ENCODE results near the gene EMC10.
"Not testable (repeated sequence)": the region's sequence is repeated elsewhere in the genome, so short reads cannot be mapped to it uniquely, and the experiment has no call there.

The EMC10 gene

DNA sequence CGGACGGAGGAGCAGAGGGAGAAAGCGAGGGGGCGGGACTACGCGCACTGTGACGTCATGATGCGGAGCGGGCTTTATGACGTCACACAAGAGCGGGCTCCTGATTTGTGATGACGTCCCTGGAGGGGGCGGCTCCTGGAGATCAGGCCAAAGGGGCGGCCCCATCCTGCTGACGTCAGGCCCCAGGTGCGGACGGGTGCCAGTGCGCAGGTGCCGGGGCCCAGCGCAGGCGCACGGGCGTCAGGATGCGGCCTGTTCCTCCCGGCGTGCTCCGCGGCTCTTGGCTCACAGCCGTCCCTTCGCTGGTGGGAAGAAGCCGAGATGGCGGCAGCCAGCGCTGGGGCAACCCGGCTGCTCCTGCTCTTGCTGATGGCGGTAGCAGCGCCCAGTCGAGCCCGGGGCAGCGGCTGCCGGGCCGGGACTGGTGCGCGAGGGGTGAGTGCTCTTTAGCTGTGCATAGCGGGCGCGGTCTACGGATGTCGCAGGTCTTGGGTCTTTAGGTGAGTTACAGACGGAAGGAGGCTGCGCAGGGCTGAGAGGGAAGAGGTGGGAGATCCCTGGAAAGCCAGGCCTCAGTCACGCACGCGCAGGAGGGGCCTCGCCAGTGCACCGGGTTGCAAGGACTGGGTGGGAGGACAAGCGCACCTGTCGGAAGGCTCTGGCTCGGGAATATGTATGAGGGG is at the start of gene EMC10, which contains the start of gene GARIN5A:
TSS of gene EMC10 (plus strand) at position 284 of the 683 bp plus-strand sequence. CDS start at position 322, 38 bp downstream.
TSS of gene GARIN5A (minus strand) at position 625 of the 683 bp plus-strand sequence. CDS start at position 165, 460 bp downstream.
- in situ Hi-C loops (cut with MboI; ENCODE audit: low pct_unique_long_range_greater_than_20kb, low sequenced_read_pairs), result no loop called here
- peak; percentile 45 for DNase-seq

DNA sequence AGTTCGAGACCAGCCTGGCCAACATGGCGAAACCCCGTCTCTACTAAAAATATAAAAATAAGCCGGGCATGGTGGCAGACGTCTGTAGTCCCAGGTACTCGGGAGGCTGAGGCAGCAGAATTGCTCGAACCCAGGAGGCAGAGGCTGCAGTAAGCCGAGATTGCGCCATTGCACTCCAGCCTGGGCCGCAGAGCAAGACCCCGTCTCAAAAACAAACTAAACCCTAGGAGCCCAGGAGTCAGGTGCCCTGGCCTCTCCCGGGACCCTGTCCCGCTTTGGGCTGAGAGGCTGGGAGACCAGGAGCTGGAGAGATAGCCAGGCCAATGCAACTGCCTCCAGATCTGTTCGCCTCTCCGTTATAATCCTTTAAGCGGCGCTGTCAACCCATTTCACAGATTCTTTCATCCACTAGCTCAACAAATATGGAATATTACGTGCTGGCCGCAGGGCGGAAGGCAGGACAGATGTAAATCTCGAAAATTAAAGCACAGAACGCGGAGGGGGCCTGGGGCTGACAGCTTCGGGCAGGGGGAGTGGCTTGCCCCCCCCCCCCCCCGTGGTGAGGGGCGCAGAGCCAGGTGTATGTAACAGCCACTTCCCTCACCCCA is 48.9 kb upstream of the EMC10 start:
- in situ Hi-C loops (cut with MboI; ENCODE audit: low pct_unique_long_range_greater_than_20kb, low sequenced_read_pairs), result no loop called here
- DNase-seq, result no peak

DNA sequence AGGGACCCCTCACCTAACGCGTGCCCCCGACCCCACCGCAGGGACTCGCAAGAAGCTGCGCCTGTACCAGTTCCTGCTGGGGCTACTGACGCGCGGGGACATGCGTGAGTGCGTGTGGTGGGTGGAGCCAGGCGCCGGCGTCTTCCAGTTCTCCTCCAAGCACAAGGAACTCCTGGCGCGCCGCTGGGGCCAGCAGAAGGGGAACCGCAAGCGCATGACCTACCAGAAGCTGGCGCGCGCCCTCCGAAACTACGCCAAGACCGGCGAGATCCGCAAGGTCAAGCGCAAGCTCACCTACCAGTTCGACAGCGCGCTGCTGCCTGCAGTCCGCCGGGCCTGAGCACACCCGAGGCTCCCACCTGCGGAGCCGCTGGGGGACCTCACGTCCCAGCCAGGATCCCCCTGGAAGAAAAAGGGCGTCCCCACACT is 48.3 kb upstream of the EMC10 start:
- in situ Hi-C loops (cut with MboI; ENCODE audit: low pct_unique_long_range_greater_than_20kb, low sequenced_read_pairs), result no loop called here
- DNase-seq, result no peak

DNA sequence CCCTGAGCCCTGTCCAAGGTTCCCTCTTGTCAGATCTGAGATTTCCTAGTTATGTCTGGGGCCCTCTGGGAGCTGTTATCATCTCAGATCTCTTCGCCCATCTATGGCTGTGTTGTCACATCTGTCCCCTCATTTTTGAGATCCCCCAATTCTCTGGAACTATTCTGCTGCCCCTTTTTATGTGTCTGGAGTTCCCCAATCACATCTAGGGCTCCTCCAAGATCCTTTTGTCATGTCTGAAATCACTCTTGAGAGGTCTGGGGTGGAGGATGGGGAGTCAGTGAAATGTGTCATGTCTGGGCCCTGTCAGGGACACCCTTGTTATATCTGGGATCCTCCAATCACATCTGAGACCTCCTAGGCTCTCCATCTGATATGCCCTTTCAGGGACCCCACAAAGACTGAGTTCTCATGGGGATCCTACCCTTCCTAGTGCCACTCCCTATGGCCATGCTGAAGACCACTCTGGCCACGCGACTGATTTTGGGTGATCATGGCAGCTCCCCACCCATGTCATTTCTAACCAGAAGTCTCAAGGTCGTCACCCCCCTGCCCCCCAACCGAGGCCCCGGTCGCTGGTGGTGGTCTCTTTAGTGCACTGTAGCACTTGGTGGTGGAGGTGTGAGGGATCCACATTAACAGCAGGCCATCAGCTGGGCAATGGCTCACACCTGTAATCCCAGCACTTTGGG is 47.4 kb upstream of the EMC10 start:
- in situ Hi-C loops (cut with MboI; ENCODE audit: low pct_unique_long_range_greater_than_20kb, low sequenced_read_pairs), result no loop called here
- no peak for DNase-seq

DNA sequence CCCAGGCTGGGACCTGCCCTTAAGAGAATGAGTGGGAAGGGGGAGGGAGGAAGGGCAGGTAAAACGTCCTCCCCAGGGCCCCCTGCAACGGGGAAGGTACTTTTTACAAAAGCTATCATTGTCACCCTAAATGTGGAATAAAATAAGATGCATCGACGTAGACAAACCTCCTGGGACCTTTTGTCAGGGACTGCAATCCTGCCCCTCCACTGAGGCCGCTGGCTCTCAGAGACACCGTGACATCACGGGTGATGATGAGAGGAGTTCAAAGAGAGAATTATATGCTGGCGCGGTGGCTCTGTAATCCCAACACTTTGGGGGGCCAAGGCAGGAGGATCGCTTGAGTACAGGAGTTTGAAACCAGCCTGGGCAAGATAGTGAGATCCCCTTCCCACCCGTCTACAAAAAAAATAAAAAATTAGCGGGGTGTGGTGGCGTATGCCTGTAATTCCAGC is 45.4 kb upstream of the EMC10 start:
- in situ Hi-C loops (cut with MboI; ENCODE audit: low pct_unique_long_range_greater_than_20kb, low sequenced_read_pairs), result no loop called here

DNA sequence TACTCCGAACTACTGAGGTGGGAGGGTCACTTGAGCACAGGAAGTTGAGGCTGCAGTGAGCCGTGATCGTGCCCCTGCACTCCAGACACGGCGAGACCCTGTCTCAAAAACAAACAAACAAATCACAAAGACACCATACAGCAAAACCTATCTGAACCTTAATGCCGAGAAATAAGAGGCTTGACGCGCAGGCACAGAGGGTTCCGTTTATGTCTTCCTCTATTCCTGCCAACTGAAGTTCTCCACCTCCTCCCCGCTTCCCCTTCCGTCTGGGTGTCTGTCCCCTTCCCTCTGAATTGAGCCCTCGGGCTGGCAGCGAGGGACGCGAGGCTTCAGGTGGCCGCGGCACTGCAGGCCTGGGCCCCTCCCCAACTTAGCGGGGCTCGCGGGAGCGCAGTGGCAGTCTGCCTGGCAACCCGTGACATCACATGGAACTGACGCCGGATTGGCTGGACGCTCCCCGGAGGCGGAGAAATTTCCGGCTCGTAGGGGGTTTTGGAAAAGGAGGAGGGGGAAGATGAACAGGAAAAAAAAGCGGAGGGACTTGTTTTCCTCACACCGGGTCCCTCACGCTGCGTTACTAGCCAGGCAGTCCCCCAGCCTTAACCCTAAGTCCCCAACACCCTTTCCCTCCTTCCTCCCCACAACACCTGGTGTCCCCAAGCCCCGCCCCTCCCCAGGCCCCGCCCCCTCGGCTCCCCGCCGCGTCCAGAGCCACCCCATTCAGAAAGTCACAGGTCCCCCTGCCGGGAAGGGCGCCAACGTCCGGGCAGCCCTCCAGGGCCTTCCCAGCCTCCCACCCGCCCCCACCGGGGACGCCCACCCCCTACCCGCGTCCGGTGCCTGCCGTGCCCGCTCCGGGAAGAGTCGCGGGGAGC is 44.7 kb upstream of the EMC10 start:
- peak; percentile 94 for DNase-seq
- in situ Hi-C loops (cut with MboI; ENCODE audit: low pct_unique_long_range_greater_than_20kb, low sequenced_read_pairs), result no loop called here

More for the DNA sequence above, 45.4 kb upstream of the EMC10 start:
- no peak for DNase-seq

DNA sequence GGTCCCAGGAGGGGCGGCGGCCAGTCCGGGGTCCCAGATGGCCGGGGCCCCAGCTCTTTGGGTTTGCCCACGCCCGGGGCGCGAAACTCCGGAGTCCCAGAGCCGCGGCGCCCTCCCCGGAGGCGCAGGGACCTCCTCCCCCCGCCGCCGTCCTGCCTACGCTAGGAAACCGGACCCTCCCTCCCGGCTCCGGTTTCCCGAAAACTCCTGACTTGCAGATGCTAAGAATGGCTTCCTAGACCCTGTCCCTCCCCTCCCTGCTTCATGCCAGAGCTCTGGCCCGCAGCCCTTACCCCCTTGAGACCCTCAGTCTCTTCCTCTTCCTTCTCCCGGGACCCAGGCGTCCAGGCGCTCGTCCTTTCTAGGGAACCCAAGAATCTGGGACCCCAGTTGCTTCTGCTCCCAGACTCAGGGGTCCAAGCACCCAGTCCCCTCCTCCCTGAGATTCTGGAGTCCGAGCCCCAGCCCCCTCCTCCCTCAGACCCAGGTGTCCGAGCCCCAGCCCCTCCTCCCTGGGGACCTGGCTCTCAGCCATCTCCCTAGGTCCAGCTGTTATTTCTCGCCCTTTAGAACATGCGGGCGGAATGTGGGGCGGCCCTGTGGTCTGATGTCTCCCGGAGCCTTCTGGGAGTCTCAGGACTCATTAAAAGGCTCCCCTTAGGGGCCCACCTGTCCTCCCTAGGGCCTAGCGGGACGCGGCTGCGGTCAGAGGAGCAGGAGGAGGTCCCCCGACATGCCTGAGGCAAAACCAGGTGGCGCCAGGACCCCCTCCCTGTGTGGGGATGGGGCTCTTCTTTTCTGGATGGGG is 43.9 kb upstream of the EMC10 start, which contains the start of gene MYBPC2:
TSS of gene MYBPC2 (plus strand) at position 672 of the 808 bp plus-strand sequence. CDS start at position 734, 62 bp downstream.
- in situ Hi-C loops (cut with MboI; ENCODE audit: low pct_unique_long_range_greater_than_20kb, low sequenced_read_pairs), result no loop called here
- DNase-seq, result no peak

DNA sequence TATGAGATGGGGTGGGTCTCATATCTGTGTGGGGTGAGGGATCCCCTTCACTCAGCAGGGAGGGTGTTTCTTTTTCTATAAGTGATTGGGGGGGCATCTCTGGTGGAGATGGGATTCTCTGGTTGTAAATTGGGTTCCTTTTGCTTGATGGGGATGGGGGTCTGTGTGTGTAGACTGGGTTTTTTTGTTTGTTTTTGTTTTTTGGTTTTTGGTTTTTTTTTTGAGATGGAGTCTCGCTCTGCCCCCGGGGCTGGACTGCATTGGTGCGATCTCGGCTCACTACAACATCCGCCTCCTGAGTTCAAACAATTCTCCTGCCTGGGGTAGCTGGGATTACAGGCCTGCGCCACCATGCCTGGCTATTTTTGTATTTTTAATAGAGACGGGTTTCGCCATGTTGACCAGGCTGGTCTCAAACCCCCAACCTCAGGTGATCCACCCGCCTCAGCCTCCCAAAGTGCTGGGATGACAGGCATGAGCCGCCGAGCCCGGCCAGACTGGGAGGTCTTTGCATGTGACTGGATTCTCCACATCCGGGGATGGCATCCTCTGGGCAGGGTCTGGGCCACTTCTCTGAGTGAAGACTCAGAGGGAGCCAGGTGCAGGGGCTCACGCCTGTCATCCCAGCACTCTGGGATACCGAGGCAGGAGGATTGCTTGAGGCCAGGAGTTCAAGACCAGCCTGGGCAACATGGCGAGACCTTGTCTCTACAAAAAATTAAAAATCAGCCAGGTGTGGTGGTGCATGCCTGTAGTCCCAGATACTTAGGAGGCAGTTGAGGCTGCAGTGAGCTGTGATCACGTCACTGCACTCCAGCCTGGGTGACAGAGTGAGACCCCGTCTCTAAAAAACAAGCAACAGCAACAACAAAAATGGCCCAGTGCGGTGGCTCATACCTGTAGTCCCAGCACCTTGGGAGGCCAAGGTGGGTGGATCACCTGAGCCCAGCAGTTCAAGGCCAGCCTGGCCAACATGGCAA is 42.8 kb upstream of the EMC10 start:
- in situ Hi-C loops (cut with MboI; ENCODE audit: low pct_unique_long_range_greater_than_20kb, low sequenced_read_pairs), result no loop called here
- no peak for DNase-seq

DNA sequence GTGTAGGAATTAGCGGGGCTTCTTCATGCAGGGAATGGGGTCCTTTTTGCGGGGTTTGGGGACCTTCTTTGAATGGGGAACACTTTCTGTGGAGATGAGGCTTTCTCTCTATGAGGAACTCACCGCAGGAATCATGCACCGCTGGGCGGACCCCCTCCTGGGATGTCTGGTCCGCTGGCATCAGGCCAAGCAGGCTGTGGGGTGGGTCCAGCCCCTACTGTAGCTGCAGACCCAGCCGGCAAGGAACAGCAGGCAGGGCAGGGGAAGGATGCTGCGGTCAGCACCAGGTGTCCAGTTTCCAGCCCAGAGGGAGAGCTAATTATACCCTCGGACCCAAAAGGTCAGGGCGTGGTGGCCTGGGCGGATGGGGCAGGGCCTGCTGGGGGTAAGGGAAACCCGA is 41.8 kb upstream of the EMC10 start:
- in situ Hi-C loops (cut with MboI; ENCODE audit: low pct_unique_long_range_greater_than_20kb, low sequenced_read_pairs), result no loop called here
- peak; percentile 19 for DNase-seq

DNA sequence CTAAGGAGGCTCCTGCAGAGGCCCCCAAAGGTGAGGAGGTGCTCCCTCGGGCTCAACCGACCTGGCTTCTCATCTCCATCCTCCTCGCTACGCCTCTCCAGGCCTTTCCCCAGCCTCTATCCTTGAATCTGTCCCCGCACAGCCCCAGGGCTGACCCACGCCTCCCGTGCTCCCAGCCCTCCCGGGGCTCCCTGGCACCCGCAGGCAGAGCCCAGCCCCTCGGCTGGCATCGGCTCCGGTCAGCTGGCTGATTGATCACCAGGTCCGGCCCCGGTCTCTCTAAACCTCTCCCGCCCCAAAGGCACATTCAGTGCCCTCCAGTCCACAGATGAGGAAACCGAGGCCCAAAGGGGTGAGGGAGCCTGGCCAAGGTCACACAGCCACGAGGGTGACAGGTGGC is 41.1 kb upstream of the EMC10 start:
- in situ Hi-C loops (cut with MboI; ENCODE audit: low pct_unique_long_range_greater_than_20kb, low sequenced_read_pairs), result no loop called here
- no peak for DNase-seq

DNA sequence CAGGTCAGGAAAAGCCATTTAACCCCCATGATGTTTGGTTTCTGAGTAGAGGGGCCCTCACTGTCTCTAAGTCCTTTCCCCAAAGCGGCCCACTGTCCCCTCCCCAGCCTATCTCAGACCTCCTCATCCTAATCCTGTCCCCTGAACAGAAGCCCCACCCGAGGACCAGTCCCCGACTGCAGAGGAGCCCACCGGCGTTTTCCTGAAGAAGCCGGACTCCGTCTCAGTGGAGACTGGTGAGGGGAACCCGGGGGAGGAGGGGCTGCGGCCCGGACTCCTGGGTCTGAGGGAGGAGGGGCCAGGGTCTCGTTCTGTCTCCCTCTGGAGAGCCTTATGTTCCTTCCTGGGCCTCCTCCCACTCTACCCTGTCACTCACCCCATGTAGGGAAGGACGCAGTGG is 40.7 kb upstream of the EMC10 start:
- no peak for DNase-seq
- in situ Hi-C loops (cut with MboI; ENCODE audit: low pct_unique_long_range_greater_than_20kb, low sequenced_read_pairs), result no loop called here

DNA sequence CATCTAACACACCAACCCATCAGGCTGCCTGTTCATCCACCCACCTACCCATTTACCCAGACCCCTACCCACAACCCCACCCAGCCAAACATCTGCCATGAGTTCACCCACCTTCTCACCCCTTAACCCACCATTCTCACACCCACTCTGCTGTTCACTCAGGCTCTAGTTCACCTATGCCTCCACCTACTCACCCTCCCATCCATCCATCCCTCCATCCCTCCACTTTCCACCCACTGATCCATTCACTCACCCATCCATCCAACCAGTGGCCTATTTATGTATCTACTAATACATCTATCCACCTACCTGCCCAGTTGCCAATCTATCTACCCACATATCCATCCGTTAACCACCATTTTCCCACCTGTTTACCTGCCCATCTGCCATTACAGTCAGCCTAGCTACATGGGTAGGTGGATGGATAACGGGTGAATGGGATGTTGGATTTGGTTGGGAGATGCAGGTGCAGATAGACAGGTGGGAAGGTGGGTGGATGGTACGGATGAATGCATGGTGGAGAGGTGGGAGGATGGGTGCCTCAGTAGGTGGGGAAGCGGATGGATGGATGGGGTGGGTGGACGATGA is 38.4 kb upstream of the EMC10 start:
- in situ Hi-C loops (cut with MboI; ENCODE audit: low pct_unique_long_range_greater_than_20kb, low sequenced_read_pairs), result no loop called here

DNA sequence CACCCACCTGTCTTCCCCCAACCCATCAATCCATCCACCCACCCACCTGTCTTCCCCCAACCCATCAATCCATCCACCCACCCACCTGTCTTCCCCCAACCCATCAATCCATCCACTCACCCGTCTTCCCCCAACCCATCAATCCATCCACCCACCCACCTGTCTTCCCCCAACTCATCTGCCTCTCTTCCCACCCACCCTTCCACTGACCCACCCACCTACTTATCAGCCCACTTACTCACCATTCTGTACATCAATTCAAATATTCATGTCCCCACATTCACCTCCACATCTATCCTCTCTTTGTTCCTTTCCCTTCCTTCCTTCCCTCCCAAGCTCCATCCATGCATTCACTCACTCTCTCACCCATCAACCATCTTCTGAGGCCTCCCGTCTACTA is 37.2 kb upstream of the EMC10 start:
- in situ Hi-C loops (cut with MboI; ENCODE audit: low pct_unique_long_range_greater_than_20kb, low sequenced_read_pairs); DNase-seq: not testable (repeated sequence)

More for the DNA sequence above, 38.4 kb upstream of the EMC10 start:
- DNase-seq, result no peak

DNA sequence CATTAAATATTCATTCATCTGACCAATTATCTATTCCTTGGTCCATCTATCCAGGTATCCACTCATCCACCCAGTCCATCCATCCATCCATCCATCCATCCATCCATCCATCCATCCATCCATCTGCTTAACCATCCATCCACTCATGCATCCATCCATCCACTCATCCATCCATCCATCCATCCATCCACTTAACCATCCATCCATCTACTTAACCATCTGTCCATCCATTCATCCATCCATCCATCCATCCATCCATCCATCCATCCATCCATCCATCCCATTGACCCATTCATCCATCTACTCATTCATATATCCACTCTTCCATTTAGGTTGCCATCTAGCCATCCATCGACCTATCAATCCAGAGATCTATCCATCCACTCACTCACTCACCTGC is 32.2 kb upstream of the EMC10 start:
- no peak for DNase-seq
- in situ Hi-C loops (cut with MboI; ENCODE audit: low pct_unique_long_range_greater_than_20kb, low sequenced_read_pairs), result no loop called here

DNA sequence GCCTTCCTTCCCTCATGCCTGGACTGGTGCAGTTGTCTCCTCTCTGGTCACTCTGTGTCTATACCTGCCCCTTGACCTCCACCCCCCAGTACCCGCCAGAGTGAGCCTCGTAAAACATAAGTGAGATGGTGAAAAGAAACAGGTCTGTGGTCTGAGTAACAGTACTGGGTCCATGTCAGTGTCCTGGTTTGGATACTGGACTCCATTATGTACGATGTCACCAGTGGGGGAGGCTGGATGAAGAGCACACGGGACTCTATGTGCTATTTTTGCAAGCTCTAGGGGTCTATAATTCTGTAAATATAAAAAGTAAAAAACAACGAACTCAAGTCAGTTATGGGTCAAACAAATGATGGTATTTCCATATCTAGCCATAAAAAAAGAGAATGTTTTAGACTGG is 29.3 kb upstream of the EMC10 start:
- in situ Hi-C loops (cut with MboI; ENCODE audit: low pct_unique_long_range_greater_than_20kb, low sequenced_read_pairs), result no loop called here
- DNase-seq, result no peak

DNA sequence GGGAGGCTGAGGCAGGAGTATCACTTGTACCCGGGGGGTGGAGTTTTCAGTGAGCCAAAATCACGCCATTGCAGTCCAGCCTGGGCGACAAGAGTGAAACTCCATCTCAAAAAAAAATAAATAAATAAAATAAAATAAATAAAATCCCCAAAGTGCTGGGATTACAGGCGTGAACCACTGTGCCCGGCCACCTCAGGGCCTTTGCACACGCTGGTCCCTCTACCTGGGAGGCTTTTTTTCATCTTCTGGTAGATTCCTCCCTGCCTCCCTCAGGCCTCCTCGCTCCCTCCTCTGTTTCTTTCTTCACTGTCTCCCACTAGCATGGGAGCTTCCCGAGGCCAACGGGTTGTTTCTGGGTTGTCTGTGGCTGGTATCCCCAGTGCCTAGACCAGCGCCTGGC is 28.6 kb upstream of the EMC10 start:
- in situ Hi-C loops (cut with MboI; ENCODE audit: low pct_unique_long_range_greater_than_20kb, low sequenced_read_pairs), result no loop called here

More for the DNA sequence above, 28.6 kb upstream of the EMC10 start:
- no peak for DNase-seq
